ENCODE results near the gene TNNT3. TPM values are rescaled to one million over a fixed set of nuclear protein-coding genes. Genes with fewer than 3 reads are reported as not detected.

Gene TNNT3
- total RNA-seq, 1 experiment from 2014 or later = 0.71 TPM

Small RNAs within 50 kb of the gene (microRNA-seq; reads per million reads assigned to microRNA genes)
- not detected for gene MIR7847 (ENCODE audit: borderline number of aligned reads)

Other genes with a start within 250 kb of the TNNT3 start
- gene KRTAP5-6, start 222.5 kb upstream of the TNNT3 start, total RNA-seq (2021; ENCODE audit: unreplicated experiment) = not detected
- 1.9 TPM for gene IFITM10, start 169.1 kb upstream of the TNNT3 start, total RNA-seq (2021; ENCODE audit: unreplicated experiment)
- gene CTSD, start 155.8 kb upstream of the TNNT3 start, total RNA-seq (2021; ENCODE audit: unreplicated experiment) = 127 TPM
- gene SYT8, start 84.7 kb upstream of the TNNT3 start, total RNA-seq (2021; ENCODE audit: unreplicated experiment) = 1.0 TPM
- gene TNNI2, start 80.7 kb upstream of the TNNT3 start, total RNA-seq (2021; ENCODE audit: unreplicated experiment) = not detected
- gene LSP1, start 66.6 kb upstream of the TNNT3 start, total RNA-seq (2021; ENCODE audit: unreplicated experiment) = 1.3 TPM
- gene PRR33, start 27.8 kb upstream of the TNNT3 start, total RNA-seq (2021; ENCODE audit: unreplicated experiment) = not detected
- 109 TPM for gene MRPL23, start 27.6 kb downstream of the TNNT3 start, total RNA-seq (2021; ENCODE audit: unreplicated experiment)
- 10.5 TPM for gene H19, start 78.1 kb downstream of the TNNT3 start, total RNA-seq (2021; ENCODE audit: unreplicated experiment)
- 17.9 TPM for gene IGF2, start 219.7 kb downstream of the TNNT3 start, total RNA-seq (2021; ENCODE audit: unreplicated experiment)
- gene INS, start 241.5 kb downstream of the TNNT3 start, total RNA-seq (2021; ENCODE audit: unreplicated experiment) = 0.44 TPM